Stimulated activated naive CD8-positive, alpha-beta T cell treated with anti-CD3 and anti-CD28 coated beads, Interleukin-15, Interleukin-2, amounts not matched to agents 100 ng/mL and 50 ng/mL, for 24 hours (primary cell): Measurements from ENCODE around the gene CAPN15.
"Not testable (repeated sequence)": the region's sequence is repeated elsewhere in the genome, so short reads cannot be mapped to it uniquely, and the experiment has no call there.

Experiments
- H3K27ac Mint-ChIP-seq: one replicate; pipeline ENCODE4 v1.8.0; 2021; ENCODE audit warnings: mild to moderate bottlenecking, mixed read lengths
- H3K27me3 Mint-ChIP-seq: one replicate; pipeline ENCODE4 v1.8.0; 2021; ENCODE audit warnings: mixed read lengths
- H3K36me3 Mint-ChIP-seq: one replicate; pipeline ENCODE4 v1.8.0; 2021; ENCODE audit warnings: low read depth, mixed read lengths
- H3K4me1 Mint-ChIP-seq: one replicate; pipeline ENCODE4 v1.8.0; 2021; ENCODE audit warnings: low read depth, mixed read lengths
- H3K4me3 Mint-ChIP-seq: one replicate; pipeline ENCODE4 v1.8.0; 2021; ENCODE audit warnings: mild to moderate bottlenecking, mixed read lengths
- H3K9me3 Mint-ChIP-seq: one replicate; pipeline ENCODE4 v1.8.0; 2021; ENCODE audit warnings: mixed read lengths

The CAPN15 gene

DNA sequence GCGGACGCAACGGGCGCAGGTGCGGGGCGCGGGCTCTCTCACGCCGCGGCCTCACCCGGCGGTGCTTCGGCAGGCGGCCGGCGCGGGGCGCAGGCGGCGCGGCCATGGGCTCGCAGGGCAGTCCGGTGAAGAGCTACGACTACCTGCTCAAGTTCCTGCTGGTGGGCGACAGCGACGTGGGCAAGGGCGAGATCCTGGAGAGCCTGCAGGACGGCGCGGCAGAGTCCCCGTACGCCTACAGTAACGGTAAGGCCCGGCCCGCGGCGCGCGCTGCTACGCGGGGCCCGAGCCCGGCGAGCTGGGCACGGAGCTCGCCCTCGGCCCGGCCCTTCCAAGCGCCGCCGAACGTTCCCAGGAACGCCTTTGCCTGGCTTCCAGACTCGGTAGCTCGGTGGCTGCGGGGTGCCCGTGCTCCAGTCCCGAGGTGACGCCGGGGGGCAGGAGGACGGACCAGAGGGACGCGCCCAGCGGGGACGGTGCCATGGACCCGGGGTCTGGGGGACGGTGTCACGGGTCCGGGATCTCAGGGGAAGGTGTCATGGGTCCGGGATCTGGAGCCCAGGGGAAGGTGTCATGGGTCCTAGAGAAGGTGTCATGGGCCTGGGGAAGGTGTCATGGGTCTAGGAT is 62.8 kb downstream of the CAPN15 start:
- H3K36me3 Mint-ChIP-seq = peaks cover 7% of the 10 kb centered on the region
- H3K27ac Mint-ChIP-seq = no peak overlapping the region
- no peaks in the 10 kb centered on the region for H3K27me3 Mint-ChIP-seq
- peak overlapping the region; percentile 87 for H3K4me3 Mint-ChIP-seq
- H3K4me1 Mint-ChIP-seq = peaks cover 26% of the 10 kb centered on the region
- no peaks in the 10 kb centered on the region for H3K9me3 Mint-ChIP-seq

GRCh38 chr16:590815-591200 is 63.3 kb downstream of the CAPN15 start:
- Mint-ChIP-seq H3K27ac (peak overlapping the region; percentile 77), H3K9me3 (no peaks in the 10 kb centered on the region), H3K4me1 (peaks cover 31% of the 10 kb centered on the region), H3K4me3 (peak overlapping the region; percentile 87), H3K36me3 (peaks cover 7% of the 10 kb centered on the region), H3K27me3 (no peaks in the 10 kb centered on the region)

DNA sequence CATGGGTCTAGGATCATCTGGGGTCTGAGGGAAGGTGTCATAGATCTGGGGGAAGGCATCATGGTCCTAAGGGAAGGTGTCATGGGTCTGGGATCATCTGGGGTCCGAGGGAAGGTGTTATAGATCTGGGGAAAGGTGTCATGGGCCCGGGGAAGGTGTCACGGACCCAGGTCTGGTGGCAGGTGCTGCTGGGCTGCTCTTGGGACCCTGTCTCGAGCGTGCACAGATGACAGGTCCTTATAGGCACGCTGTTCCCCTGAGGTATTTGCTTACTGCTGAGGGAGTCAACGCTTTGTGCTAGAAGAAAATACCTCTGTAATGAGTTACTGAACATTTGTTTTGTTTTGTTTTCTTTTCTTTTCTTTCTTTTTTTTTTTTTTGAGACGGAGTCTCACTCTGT is 63.7 kb downstream of the CAPN15 start:
- Mint-ChIP-seq H3K4me3 (peak overlapping the region; percentile 87), H3K4me1 (peaks cover 35% of the 10 kb centered on the region), H3K27ac (peak overlapping the region; percentile 77), H3K36me3 (peaks cover 7% of the 10 kb centered on the region), H3K27me3 (no peaks in the 10 kb centered on the region), H3K9me3 (no peaks in the 10 kb centered on the region)

GRCh38 chr16:591892-592517 is 64.5 kb downstream of the CAPN15 start:
- H3K36me3 Mint-ChIP-seq = peaks cover 7% of the 10 kb centered on the region
- no peaks in the 10 kb centered on the region for H3K9me3 Mint-ChIP-seq
- no peak overlapping the region for H3K27ac Mint-ChIP-seq
- H3K27me3 Mint-ChIP-seq = no peaks in the 10 kb centered on the region
- H3K4me3 Mint-ChIP-seq = no peak overlapping the region
- peaks cover 35% of the 10 kb centered on the region for H3K4me1 Mint-ChIP-seq

DNA sequence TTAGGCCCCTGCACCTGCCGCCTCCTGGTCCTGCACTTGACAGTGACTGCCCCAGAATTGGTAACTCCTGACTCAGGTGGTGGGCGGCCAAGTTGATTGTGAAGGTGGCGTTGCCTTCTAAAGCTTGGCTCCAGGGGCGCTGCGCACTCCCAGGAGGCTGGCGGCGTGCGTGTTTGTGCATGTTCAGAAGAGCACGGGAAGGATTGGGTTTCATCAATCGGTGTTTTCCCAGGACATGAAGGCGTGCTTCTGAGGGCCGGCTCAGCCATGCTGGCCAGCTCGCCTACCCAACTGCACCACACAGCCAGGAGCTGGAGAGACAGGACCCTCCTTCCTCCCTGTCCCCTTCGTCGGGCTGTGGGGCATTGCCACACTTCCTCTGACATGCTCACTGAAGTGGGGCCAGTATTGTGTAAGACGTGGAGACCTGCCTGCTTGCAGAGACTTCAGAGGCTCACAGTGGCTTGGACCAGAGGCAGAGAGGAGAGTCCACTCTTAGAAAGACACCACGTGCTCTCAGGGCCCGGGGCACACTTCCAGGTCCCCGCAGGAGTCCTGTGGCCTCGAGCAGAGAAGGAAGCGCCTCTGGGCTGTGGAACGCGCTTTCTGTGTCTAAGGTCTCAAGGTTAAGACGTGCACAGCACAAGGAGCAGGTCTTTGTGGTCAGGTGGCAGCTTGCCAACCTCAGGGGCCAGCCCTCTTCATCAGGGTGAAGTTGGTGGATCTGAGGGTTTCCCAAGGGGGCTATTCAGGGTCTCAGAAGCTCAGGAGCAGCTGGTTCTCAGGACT is 65.2 kb downstream of the CAPN15 start:
- Mint-ChIP-seq H3K36me3 (peaks cover 4% of the 10 kb centered on the region), H3K4me1 (peaks cover 32% of the 10 kb centered on the region), H3K27me3 (no peaks in the 10 kb centered on the region), H3K27ac (no peak overlapping the region), H3K9me3 (no peaks in the 10 kb centered on the region), H3K4me3 (no peak overlapping the region)

- Mint-ChIP-seq H3K4me1 (peaks cover 32% of the 10 kb centered on the region), H3K36me3 (peaks cover under 1% of the 10 kb centered on the region), H3K4me3 (no peak overlapping the region), H3K27ac (no peak overlapping the region), H3K9me3 (no peaks in the 10 kb centered on the region), H3K27me3 (no peaks in the 10 kb centered on the region)
These were observed 65.9 kb downstream of the CAPN15 start for GRCh38 chr16:593406-593805.

DNA sequence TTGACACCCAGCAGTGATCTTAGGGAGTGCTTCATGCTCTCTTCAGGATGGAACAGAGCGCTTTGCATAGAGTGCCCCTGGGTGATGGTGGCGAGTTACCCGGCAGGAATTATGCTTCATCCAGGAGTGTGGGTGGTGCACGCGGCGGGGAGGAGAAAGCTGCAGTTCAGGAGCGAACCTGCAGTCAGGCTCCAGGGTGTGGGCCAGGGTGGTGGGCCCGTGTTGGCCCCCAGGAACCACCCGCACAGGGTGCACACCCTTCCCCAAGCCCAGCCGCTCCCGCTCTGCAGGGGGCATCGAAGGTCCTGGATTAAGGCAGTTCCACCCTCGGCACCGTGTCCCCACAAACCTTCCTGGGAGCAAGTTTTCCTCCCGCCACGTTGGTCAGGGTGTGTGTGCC is 66.3 kb downstream of the CAPN15 start:
- Mint-ChIP-seq H3K4me1 (peaks cover 32% of the 10 kb centered on the region), H3K36me3 (no peaks in the 10 kb centered on the region), H3K27me3 (no peaks in the 10 kb centered on the region), H3K27ac (no peak overlapping the region), H3K9me3 (no peaks in the 10 kb centered on the region), H3K4me3 (no peak overlapping the region)

DNA sequence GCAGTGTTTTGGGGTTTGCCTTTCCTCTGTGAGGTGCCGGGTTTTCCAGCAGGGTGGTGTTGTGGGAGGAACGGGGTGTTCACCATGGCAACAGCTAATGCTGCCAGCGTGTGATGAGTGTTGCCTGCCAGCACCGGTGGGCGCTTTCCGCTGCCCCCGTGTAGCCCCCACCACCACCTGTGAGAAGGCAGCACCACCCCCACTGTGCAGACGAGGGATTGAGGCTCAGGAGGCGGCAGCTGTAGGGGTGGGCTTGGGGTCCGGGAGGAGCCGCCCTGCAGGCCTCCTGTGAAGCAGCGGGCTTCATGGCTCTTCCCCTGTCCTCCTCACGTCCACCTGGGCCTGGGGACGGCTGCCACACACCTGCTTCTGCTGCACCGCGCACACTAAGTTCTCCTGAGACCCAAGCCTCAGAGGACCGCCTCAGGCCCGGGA is 67.6 kb downstream of the CAPN15 start:
- Mint-ChIP-seq H3K36me3 (no peaks in the 10 kb centered on the region), H3K9me3 (no peaks in the 10 kb centered on the region), H3K27ac (no peak overlapping the region), H3K4me1 (peaks cover 32% of the 10 kb centered on the region), H3K4me3 (no peak overlapping the region), H3K27me3 (no peaks in the 10 kb centered on the region)

DNA sequence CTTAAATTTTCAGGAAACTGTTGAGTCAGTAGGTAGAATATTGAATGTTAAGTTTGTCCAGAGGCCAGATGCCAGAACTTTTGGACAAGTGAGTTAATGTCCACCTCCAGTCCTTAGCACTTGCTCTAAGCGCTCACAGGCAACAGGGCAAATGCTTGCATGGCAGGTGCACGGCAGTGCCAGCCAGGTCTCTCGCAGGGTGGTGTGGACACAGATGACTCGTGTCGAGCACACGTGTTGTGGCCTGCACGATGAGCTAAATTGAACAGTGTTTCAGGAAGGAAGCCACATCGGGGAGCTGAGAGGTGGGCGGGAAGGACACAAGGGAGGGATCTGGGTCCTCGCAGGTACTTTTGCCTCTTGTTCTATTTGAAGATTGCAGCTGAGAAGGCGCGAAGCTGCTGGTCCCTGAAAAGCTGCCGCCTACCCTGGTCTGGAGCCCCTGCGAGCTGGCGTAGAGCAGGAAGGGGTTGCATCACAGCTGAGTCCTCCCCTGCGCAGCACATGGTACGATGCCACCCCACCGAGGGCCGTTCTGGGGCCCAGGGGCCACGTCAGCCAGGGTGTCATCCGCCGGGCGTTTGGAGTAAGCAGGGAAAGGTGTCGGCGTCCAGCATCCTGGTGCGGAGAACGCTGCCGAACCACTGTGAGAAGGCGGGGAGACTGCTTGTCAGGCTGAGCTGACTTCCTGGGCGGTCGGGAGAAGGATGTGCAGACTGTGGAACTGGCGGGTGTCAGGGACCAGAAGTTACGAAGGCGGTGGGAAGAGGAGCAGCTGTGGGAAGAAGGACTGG is 68.6 kb downstream of the CAPN15 start:
- H3K4me1 Mint-ChIP-seq = peaks cover 24% of the 10 kb centered on the region
- H3K36me3 Mint-ChIP-seq = no peaks in the 10 kb centered on the region
- H3K4me3 Mint-ChIP-seq = no peak overlapping the region
- H3K9me3 Mint-ChIP-seq = no peaks in the 10 kb centered on the region
- no peaks in the 10 kb centered on the region for H3K27me3 Mint-ChIP-seq
- peak overlapping the region; percentile 55 for H3K27ac Mint-ChIP-seq

- Mint-ChIP-seq H3K27me3 (no peaks in the 10 kb centered on the region), H3K4me1 (peaks cover 22% of the 10 kb centered on the region), H3K9me3 (no peaks in the 10 kb centered on the region), H3K4me3 (no peak overlapping the region), H3K27ac (no peak overlapping the region), H3K36me3 (no peaks in the 10 kb centered on the region)
These were observed 69.2 kb downstream of the CAPN15 start for GRCh38 chr16:596736-597060.

GRCh38 chr16:597655-598054 is 70.1 kb downstream of the CAPN15 start:
- H3K36me3 Mint-ChIP-seq, H3K27me3 Mint-ChIP-seq, H3K27ac Mint-ChIP-seq, H3K4me3 Mint-ChIP-seq, H3K9me3 Mint-ChIP-seq: not testable (repeated sequence)
- peaks cover 19% of the 10 kb centered on the region for H3K4me1 Mint-ChIP-seq

DNA sequence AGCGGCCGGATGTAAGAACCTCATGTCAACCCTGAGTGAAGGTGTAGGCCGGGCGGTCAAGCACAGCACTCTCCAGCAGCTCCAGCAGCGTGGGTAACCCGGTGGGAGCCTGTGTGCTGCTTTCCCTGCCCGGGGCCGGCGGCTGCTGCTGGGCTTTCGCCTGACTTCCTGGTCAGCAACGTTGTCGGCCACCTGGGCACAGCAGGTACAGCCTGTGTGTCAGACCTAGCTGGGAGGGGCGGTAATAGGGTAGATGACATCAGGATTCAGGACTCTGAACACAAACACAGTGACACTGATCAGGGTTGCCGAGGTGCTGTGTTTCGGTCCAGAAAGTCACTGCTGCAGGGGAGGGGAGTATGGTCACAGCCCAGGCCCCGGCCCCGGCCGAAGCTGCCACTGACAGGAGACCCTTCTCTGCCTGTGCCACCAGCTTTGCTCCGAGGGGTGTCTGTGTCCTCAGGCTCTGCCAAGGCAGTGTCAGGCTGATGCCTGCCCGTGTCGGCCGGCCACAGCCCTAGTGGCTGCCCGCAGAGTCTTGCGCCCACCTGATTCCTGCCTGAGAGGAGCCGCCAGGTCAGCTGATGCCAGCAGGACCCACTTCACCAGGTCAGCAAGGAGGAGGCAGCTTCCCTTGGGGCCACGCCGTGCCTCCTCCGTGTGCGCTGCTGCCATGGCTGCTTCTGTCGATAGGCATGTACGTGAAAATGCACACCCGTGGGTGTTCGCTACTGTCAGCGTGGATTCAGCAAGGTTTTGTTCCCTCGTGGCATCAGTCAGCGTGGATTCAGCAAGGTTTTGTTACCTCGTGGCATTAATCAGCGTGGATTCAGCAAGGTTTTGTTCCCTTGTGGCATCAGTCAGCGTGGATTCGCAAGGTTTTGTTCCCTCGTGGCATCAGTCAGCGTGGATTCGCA is 71.6 kb downstream of the CAPN15 start:
- Mint-ChIP-seq H3K27me3 (no peaks in the 10 kb centered on the region), H3K4me3 (no peak overlapping the region), H3K4me1 (peaks cover 22% of the 10 kb centered on the region), H3K27ac (no peak overlapping the region), H3K9me3 (no peaks in the 10 kb centered on the region), H3K36me3 (no peaks in the 10 kb centered on the region)

DNA sequence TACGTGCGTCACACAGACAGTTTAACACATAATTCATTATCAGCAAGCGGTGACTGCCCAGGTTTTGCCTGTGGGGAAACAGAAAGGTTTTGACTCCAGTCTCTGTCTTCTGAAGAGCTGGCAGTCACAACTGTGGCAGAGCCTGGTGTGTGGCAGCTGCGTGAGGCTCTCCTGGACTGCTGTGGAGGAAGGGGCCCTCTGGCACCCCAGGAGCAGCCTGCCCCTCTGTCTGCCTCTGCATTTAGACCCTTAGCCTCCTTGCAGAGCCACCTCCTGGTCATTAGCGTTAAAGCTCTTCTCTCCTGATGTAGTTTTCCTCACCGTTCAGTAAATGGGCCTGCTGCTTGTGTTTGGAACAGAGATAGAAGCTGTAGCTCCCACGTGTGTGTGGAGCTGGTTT is 73.3 kb downstream of the CAPN15 start:
- Mint-ChIP-seq H3K9me3 (no peaks in the 10 kb centered on the region), H3K27me3 (no peaks in the 10 kb centered on the region), H3K4me1 (peaks cover 14% of the 10 kb centered on the region), H3K27ac (no peak overlapping the region), H3K36me3 (peaks cover 4% of the 10 kb centered on the region), H3K4me3 (no peak overlapping the region)

DNA sequence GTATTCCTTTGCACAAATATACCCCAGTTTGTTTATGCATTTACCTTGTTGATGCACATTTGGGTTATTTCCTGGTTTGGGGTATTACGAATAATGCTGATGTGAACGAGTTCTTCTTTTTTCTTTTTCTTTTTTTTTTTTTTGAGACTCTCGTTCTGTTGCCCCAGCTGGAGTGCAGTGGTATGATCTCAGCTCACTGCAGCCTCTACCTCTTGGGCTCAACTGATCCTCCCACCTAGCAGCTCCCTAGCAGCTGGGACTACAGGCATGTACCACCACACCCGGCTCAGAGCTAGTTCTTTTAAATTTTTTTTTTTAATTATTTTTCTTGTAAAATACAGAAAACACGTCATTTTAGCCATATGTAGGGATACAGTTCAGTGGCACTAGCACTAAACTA is 76.4 kb downstream of the CAPN15 start:
- Mint-ChIP-seq H3K36me3 (peaks cover 4% of the 10 kb centered on the region), H3K27ac (no peak overlapping the region), H3K4me1 (peaks cover 18% of the 10 kb centered on the region), H3K27me3 (no peaks in the 10 kb centered on the region), H3K4me3 (no peak overlapping the region), H3K9me3 (no peaks in the 10 kb centered on the region)
